CD4-positive, alpha-beta T cell treated with Interleukin-15 for 4 hours (primary cell): Measurements from ENCODE around the gene ROBO4.

Experiments
- DNase-seq: peaks from one replicate; pipeline ENCODE4 v3.0.0-alpha.2; 2020; ENCODE audit warnings: low spot score

The ROBO4 gene

DNA sequence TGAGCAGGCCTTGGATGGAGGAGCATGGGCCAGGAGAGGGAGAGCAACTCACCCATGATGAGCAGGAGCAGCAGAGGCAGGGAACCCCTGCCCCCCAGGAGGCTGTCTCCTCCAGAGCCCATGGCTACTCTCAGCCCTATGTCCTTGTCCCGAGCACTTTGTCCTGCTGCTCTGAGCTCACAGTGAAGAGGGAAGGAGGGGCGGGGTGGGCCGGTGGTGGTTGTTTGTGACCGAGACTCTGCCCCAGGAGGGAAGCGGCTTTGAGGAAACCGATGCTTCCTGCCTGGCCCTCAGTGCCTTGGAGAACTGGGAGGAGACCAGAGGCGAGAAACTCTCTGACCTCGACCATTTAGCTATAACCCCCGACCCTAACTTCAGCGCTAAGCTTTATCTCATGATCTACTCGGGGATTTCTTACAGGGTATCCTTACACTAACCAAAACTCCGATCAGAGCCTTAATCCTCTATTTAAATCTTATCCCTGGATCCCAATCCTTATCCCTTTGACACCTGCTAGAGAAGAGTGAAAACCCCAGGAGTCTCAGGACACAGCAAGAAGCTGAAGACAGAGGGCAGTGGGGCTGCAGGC, at the start of gene ROBO4:
Gene ROBO4 (minus strand): TSS at position 192 of the 589 bp plus-strand sequence. CDS start 70 bp downstream, at position 122.
- no peak for DNase-seq

DNA sequence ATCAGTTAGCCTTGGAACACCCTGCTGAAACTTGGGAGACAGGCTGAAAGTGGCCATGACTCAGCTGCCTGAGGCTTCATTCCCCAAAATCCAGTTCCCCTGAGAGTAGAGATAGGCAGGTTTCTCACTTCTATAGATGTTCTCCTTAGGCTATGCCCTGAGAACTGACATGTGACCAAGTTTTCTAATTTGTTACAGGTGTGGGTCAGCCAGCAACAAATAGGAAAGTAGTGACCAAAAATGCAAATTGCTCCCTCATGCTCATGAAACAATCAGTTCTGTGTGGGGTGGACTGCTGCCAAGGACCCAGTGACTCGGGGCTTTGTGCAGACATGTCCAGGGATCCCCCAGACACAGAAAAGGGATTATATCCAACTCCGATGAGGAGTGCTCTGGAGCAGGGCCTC, 49.1 kb upstream of the ROBO4 start:
- no peak for DNase-seq

DNA sequence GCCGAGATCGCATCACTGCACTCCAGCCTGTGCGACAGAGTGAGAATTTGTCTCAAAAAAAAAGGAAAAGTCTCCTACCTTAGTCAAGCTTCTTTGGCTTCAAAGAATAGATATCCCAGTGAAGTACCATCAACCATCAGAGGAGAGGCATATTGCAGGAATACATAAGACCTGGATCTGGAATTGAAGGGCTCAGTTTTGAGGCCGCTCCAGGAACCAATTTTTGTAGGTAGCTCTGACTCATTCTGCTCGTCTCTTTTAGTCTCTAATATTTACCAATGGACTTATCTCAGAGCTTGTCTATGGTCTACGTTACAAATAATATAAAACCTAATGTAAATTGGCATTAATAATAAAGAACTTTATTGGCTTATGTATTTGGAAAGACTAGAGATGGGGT, 48.2 kb upstream of the ROBO4 start:
- no peak for DNase-seq

DNA sequence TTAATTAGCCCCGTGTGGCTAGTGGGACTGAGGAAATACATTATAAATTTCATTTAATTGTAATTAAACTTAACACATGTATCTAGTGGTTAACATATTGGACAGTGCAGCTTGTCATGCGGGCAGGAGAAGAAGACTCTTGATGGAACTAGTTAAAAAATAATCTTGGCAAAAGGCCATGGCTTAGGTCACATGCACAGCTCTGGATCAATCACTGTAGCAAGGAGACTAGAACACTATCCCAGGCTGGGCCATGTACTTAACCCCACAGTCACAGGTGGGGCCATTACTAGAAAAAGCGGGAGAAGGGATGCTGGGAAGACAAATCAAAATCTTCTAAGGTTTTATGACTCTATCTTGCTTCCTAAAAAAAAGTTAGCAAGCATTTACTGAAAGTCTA, 46.9 kb upstream of the ROBO4 start:
- DNase-seq: no peak

DNA sequence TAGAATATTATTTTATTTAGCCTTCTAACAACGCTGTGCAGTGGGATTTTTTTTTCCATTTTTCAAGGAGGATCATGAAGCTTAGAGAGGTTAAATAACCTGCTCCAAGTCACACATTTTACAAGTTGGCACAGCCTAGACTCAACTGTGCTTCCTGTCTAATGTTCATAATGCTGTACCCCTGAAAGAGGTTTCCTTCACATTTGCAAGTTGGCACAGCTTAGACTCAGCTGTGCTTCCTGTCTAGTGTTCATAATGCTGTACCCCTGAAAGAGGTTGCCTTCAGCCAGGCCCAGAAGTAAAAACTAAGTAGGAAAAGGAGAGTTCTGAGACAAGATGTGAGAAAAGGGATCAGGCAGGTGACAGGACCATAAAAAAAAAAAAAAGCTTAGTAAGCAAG, 46.1 kb upstream of the ROBO4 start:
- DNase-seq: no peak

DNA sequence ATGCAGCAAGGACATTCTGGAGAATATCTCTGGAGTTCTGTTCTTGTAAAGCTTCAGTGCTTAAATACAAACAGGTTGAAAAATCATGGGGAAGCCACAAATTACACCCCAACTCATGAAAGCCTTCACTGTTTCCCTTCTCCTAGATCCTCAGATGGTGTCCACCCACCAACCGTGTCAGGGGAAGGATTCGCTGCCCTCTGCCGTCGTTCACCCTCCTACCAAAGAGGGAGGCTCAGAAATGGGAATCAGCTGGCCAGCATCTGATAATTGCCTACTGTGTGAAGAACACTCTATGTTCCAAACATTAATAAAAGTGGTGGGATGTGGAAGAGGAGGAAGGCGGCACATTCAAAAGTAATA, 45.6 kb upstream of the ROBO4 start:
- DNase-seq: no peak

DNA sequence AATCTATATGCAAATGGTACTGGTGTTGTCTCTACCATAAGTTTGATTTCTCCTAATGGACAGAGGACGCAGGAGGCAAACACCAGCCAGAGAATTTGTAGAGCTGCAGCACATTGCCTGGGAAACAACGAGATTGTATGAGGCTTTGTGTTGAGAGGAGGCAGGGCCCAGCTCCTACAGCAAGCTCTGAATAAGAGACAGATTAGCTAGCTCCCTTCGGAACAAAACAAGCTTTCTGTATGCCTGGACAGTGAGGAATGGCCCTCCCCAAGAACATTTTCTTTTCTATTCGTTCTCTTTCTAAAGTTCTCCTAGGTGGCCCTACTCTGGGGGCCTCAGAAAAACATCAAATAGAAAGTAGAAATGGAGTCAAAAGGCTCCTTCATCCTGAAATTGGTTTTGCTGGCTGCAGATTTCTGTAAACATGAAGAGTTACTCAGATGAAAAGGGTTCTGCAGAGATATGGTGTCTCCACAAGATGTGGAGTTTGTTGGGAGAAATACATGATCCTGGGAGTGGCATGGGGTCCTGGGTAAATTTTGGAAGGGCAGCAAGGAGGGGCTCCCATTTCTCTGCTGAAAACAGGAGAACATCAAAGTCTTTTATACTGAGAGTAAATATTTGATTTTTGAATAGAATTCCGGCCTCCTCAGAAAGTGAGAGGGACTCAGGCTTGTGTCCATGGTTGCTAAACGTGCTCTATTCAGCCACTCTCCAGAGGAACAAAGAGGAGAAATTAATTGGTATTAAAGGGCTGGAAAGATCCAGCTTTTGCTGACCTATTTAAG, 45.0 kb upstream of the ROBO4 start:
- DNase-seq: no peak

DNA sequence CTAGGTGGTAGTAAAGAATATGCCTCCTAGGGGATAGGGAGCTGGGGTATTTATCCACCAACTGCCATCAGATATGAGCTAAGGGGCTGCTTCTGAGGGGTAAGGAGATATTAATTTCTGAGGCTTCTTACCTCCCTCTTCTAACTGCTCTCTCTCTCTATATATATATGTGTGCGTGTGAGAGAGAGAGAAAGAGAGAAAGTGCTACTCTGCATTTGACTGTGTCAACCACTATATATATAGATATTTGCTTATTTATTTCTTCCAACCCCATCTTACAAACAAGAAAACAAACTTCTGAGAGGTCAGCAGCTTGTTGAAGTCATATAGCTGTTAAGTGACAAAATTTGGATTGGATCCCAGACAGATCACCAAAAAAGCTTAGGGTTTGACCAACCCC, 44.0 kb upstream of the ROBO4 start:
- no peak for DNase-seq

DNA sequence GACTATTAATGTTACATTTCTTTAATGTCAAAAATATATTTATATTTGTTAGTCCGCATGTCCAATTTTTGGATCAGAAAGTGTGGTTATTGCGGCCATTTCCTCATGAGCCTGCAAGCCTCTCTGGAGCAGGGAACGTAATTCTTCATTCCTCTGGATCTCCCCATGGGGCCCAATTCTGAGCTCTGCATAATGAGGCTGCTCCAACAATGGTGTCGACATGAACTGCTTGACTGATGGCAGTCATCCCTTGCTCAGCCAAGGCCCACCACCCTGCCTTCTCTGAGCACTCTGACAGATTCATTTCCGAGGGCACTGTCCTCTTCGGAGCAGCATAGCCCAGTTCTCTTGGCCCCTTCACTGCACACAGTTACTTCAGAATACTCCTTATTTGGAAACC, 41.3 kb upstream of the ROBO4 start:
- DNase-seq: no peak

DNA sequence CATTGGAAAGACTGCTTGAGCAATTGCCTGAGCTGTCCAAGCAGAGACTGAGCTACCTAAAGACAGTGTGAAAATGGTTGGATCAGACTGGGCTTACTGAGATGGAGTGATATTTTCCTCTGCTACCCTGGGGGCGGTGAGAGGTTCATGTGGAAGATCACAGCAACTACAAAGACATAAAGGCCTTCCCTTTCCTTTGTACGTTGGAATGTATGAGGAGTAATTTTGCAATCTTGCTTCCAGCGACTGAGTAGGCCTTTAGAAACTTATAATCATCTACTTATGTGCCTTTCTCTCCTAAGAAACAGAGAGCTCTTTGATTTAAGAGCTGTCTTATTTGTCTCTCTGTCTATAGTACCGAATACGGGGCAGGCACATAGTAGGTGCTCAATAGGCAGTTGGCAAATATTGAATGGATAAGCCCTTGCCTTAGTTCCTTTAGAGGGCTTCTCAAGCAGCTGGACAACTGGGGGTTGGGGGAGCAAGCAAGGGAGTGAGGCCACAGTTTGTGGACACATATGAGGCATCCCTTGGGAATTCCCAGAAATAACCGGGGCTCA, 40.6 kb upstream of the ROBO4 start:
- DNase-seq: no peak

DNA sequence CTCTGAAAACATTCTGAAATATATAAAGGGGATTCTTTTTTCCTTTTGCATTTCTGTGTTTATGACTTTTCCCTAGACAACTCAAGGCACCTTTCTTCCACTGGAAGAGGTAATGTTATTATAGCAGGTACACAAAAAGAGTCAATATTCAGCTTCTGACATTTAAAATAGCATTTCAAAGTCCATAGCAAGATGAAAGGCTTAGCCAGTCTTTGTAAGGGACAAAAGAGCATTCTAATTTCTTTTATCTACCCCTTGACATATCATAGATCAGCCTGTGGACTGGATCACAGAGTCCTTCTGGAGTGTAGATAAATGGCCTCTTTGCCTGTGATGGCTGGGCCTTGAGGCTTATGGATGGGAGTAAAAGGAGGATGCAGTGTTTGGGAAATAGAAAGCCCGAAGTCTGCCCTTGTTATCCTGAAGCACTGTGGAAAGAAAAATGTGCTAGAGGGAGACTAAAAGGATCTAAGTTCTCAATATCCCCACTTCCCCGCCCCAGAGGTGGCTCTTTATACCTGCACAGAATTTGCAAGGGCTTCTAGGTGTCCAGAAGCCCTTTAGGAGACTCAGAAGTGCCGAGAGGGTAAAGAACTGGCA, 39.8 kb upstream of the ROBO4 start:
- no peak for DNase-seq

DNA sequence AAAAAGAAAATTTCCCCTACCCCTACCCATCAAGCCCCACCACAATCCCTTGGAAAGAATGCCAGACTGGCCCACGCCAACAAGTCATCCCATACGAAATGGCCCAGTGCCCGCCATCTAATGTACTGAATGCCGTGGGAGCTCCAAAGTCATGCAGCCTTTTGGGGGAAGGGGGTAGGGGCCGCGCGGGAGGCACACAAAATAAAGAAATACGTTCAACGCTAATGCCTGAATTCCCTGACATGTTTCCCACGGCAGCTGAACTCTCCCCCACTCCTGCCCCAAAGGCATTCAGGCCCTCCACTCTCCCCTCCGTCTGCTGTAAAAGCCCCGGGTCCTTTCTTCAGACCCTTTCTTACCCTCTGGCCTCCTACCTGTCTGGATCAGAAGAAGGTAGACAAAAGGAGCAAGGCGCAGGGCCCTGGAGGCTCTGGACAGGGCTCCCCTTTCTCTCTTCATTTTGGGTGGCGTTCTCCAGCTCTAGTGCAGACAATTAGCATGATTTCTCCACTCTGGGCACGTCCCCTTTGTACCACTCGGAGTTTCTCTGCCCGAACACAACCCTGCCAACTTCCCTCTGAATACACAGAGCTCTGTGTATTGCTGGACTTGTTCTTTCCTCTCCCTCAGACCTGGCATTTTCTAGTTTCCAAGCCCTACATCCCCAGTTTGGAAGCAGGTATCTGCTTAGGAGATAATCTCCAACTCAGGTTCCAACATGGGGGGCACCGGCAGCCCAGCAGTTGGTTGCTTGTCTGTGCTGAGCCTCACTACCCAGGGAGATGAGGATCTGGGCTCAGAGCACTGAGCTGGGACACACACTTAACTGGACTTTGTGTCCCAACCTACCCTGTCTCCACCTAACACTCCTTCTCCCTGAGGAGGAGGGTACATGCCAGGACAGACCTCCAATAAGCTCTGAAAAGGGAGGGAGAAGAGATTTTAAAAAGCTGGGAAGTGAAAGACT, 38.2 kb upstream of the ROBO4 start, which contains the start of gene HEPACAM:
Gene HEPACAM (minus strand): TSS at position 500 of the 967 bp plus-strand sequence. CDS start 41 bp downstream, at position 459.
- no peak for DNase-seq

DNA sequence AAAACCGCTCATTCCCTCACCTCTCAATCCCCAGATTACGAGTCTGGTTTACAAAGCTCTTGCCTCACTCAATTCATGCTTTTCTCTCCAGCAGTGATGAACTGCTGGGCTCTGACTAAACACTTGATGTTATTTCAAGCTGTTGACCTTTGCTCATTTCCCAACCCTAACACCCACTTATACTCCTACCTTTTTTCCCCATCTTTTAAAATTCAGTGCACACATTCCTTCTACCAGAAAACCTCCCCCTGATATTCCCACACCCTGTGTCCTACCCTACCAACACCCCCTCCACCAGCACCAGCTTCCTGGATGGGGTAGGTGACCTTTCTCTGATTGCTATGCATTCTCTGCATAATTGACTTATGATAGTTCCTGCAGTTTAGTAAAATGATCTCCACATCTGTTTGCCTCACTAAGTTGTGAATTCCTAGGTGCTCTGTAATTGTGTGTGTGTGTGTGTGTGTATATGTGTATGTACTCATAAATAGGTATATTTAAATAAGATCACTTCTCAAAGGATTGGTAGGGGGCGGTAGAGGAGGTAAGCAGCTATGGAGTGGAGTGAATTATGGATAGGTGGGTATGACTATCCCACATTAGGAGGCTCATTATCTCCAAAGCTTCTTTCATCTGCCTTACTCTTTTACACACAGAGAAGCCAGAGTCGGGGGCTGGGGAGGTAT, 37.3 kb upstream of the ROBO4 start:
- DNase-seq: no peak

DNA sequence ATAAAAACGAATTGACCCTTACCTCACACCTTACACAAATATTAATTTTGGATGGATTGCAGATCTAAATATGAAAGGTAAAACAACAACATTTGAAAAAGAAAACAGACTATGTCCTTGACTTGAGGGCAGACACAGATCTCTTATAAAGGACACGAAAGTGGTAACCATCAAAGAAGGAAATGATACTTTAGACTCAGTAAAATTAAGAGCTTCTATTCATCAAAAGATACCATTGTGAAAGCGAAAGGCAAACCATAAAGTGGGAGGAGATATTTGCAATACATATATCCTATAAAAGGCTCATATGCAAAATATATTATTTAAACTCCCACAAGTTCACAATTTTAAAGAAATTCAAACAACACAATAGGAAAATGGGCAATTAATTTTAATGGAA, 33.1 kb upstream of the ROBO4 start:
- no peak for DNase-seq

DNA sequence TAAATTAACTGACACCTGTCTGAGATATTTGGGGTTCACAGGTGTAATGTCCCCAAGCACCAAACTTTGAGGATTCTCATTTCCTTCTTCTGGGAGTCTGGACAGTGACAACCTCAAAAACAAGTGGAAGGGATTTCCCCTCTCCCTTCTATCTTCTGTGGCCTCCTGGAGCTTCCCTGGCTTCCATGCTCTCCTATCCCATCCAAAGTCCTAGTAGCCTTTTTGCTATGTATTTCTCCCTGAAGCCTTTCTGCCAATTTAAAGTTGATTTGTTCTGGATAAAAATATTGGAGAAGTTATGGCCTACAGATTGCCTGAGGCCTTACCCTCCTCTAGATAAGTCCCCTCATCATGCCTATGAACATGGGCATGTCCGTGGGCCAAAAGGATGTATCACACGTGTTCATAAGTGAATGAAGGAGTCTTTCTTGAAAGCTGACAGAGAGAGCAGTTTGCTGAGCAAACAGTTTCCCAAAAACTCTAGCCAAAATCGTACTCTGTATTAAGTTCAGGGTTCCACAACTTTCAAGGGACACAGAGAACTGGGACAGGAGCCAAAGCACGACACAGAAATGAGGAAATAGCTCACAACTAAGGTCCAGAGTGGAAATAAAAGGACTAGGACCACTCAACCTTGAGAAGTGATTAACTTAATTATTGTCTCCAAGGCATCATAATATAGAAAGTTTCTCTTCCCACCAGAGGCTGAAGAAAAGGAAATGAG, 31.4 kb upstream of the ROBO4 start:
- DNase-seq: no peak

DNA sequence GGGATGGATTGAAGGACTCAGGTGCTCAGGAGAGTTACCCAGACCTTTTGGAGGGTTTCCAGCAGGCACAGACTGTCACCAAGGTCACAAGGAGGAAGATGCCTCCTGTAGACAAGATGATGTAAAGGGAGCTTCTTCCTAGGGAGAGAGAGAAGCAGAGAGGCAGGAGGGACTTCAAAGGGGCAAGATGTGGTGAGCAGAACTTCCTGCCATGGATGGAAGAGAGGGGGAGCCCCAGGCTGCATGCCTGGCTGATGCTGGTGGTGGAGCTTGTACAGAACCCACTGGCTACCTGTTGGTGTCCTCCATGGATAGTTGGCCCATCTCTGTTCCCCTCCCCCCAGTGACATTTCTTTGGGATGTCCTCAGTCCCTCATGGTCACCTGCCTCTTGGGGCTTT, 25.6 kb upstream of the ROBO4 start:
- no peak for DNase-seq

DNA sequence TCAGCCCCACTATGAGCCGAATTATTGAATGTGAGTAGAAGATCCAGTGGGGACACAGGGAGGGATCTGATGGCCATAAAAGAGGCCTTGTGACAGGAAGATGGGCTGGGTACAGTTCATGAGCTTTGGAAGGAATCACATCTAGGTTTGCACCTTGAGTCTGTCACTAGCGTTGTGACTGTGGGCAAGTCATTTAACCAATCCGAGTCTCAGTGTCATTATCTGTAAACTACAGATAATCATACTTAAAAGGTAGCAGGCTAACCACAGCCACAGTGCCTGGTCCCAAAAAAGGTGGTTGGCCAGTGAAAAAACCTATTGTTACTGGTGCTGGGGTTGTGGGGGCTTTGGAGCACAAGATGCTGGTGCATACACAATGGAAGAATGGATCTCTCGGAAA, 25.2 kb upstream of the ROBO4 start:
- no peak for DNase-seq

DNA sequence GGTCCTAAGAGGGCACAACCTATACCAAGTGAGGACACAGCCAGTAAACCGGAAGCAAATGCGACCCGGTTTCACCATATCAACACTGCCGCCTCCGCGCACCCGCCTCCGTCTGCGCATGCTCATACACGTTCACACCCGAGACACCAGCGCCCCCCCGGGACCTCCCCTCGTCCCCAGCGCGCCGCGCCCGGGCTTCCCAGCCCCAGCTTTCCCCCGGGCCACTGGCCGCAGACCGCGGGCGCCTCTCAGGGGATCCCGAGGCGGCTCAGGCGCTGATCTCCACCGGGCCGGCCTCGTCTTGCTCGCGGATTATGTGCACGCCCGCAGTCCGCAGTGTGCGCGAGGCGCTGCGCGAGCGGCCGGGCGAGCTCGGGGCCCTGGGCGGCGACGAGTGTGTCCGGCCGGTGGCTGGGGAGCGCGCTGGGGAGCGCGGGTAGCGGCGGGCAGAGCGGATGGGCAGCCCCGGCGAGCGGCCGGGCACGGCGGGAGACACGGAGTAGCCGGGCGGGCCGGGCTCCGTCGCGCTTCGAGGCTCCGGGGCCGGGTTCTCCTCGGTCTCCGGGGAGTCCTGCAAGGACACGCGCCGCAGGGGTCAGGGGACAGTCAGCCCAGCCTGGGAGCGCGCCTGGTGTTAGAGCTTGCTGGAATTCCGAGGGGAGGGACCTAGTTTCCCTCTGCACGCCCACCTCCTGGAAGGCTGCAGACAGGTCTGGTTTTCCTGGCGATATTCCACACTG, 23.4 kb upstream of the ROBO4 start:
- peak; percentile 78 for DNase-seq

DNA sequence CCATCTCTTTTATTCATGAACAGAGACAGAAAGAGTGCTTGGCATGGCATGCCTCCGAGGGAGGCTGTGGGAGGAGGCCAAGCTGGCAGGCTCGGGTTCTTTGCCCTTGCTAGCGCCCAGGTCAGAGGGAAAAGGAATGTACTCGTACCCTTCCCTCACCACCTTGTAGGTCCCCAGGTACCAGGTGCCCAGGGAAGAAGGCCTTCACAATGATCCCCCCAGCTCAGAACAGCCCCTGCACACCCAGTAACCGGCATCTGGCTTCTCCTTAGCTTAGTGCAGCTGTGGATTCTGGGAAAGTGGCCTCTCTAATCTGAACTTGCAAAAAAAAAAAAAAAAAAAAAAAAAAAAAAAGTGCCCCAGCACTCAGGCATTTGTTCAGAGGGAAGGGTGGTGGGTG, 22.7 kb upstream of the ROBO4 start:
- DNase-seq: no peak

DNA sequence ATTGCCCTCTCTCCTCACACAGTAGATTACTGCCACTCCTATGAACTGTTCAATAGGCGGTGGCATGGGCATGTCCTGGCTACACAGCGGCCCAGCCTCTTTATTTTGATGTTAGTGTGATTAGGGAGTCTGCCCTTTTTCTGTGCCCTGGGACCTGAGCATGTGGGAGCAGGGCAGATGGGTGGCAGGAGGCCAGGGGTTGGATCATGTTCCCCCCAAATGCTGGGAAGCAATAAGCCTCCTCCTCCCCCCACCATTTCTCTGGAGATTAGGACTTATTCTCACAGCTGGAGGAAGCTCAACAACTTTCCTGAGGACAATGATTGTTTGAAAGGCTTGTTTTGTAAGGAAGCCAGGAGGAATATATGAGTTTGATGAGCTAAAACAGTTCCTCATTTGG, 22.2 kb upstream of the ROBO4 start:
- DNase-seq: no peak
